ENCODE data around the gene ARNT2. TPM values are rescaled to one million over a fixed set of nuclear protein-coding genes. Genes with fewer than 3 reads are reported as not detected.

Gene ARNT2
- total and polyA plus RNA-seq, 4 donors, result 2.0 to 12.2 (median 5.5) TPM

DNA sequence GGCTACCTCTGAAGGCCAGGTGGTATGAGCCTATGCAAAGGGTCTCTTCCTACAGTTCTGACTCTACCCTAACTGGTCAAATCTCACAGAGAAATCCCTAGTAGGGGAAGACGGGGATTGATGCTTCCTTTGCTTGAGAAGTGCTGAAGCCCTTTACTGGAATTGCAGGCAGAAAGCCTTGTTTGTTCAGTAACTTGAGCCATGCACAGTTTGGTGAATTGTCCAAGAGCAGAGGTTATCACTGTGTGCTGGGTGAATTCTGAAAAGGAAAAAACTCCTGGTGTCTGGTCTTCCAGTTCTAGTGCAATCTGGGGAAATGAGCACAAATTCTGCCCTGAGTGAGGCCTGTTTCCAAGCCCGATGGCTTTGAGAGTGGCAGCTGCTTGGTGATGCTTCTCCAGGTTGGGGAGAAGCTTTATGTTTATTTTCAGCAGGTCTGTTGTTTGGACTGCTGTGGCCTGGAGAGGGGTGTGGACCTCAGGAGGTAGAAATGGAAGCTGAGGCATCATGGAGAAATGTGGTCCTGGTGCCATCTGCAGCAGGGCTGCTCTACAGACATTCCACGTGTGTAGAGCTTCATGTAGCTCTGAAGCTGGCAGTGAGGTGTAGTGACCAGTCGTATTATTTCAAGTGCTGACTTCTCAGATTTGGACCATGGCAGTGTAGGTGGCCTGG, 60.9 kb downstream of the ARNT2 start:
- H3K9ac ChIP-seq (ENCODE audit: insufficient read depth in 1 of 2, low read length in 2 of 2), result no peak overlapping the region
- TF ChIP-seq CTCF (IDR thresholded peaks at IDR 0.05; ENCODE audit: control extremely low read depth, extremely low read depth), result no peak
- ATAC-seq (ENCODE audit: insufficient read depth, low FRiP score) (no peak), DNase-seq (no peak)
- H3K27me3 ChIP-seq (ENCODE audit: control insufficient read depth in 3 of 3, insufficient read depth in 3 of 3, low read length in 2 of 3), result no peaks in the 10 kb centered on the region
- no peak overlapping the region for H3K27ac ChIP-seq (ENCODE audit: low read depth in 1 of 2, low read length in 1 of 2)
- WGBS, 2 donors, result 89 to 93% methylated on average over 4 of the region's 4 CpGs
- H3K9me3 ChIP-seq (ENCODE audit: control insufficient read depth in 4 of 4, insufficient read depth in 3 of 4, low read length in 3 of 4), result no peaks in the 10 kb centered on the region
- H3K4me1 ChIP-seq (ENCODE audit: control insufficient read depth in 5 of 5, insufficient read depth in 5 of 5, low read length in 5 of 5), result peaks cover 0 to 1% (median 0%) of the 10 kb centered on the region in 5 donors
- H3K36me3 ChIP-seq (ENCODE audit: control insufficient read depth in 4 of 4, insufficient read depth in 4 of 4, low read length in 4 of 4), result peaks cover 0 to 12% (median 1%) of the 10 kb centered on the region in 4 donors
- no peak overlapping the region for H3K4me3 ChIP-seq

DNA sequence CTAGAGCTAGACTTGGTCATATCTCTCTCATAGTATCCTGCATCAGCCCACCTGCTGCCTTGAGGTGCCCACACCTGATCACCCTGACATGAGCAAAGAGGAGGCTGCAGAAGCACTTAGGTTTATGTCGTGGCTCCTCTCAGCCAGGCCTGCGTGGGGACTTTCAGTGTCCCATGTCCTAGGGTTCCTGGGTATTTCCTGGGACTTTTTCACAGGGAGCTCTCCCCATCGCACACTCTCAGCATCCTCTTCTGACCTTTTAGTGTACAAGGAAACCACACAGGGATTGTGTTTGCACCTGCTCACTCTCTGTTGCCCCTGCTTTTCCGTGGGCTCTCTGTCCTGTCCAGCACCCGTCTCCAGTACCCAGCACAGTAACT, 61.4 kb downstream of the ARNT2 start:
- no peak overlapping the region for H3K9ac ChIP-seq (ENCODE audit: insufficient read depth in 1 of 2, low read length in 2 of 2)
- no peak overlapping the region for H3K27ac ChIP-seq (ENCODE audit: low read depth in 1 of 2, low read length in 1 of 2)
- H3K4me3 ChIP-seq, result no peak overlapping the region
- ATAC-seq (ENCODE audit: insufficient read depth, low FRiP score), result no peak
- no peak for DNase-seq
- peaks cover 0 to 1% (median 0%) of the 10 kb centered on the region in 5 donors for H3K4me1 ChIP-seq (ENCODE audit: control insufficient read depth in 5 of 5, insufficient read depth in 5 of 5, low read length in 5 of 5)
- 93 to 98% methylated on average over 5 of the region's 5 CpGs for WGBS, 2 donors
- no peaks in the 10 kb centered on the region for H3K27me3 ChIP-seq (ENCODE audit: control insufficient read depth in 3 of 3, insufficient read depth in 3 of 3, low read length in 2 of 3)
- H3K9me3 ChIP-seq (ENCODE audit: control insufficient read depth in 4 of 4, insufficient read depth in 3 of 4, low read length in 3 of 4), result no peaks in the 10 kb centered on the region
- TF ChIP-seq CTCF (IDR thresholded peaks at IDR 0.05; ENCODE audit: control extremely low read depth, extremely low read depth), result no peak
- peaks cover 0 to 17% (median 2%) of the 10 kb centered on the region in 4 donors for H3K36me3 ChIP-seq (ENCODE audit: control insufficient read depth in 4 of 4, insufficient read depth in 4 of 4, low read length in 4 of 4)

DNA sequence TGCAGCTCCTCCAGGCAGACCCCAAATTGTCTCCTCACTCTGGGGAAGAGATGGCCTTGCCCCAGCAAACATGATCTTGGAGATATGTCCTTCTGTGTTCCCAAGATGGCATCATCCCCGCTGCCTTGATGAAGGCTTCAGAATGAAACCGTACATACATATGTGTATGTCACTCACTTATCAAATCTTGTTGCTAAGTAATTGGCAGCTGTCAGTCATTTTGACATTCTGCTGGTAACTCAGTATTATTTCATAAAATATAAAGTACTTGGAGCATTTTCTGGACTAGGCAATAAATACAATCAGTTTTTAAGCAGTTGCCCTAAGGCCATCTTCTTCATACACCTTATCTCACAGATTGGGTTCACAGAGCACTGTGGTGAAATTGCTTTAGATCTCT, 62.4 kb downstream of the ARNT2 start:
- Histone ChIP-seq H3K36me3 (ENCODE audit: control insufficient read depth in 4 of 4, insufficient read depth in 4 of 4, low read length in 4 of 4) (peaks cover 0 to 22% (median 7%) of the 10 kb centered on the region in 4 donors), H3K4me3 (no peak overlapping the region), H3K27me3 (ENCODE audit: control insufficient read depth in 3 of 3, insufficient read depth in 3 of 3, low read length in 2 of 3) (no peaks in the 10 kb centered on the region), H3K9me3 (ENCODE audit: control insufficient read depth in 4 of 4, insufficient read depth in 3 of 4, low read length in 3 of 4) (no peaks in the 10 kb centered on the region), H3K27ac (ENCODE audit: low read depth in 1 of 2, low read length in 1 of 2) (no peak overlapping the region), H3K4me1 (ENCODE audit: control insufficient read depth in 5 of 5, insufficient read depth in 5 of 5, low read length in 5 of 5) (peaks cover 0 to 1% (median 0%) of the 10 kb centered on the region in 5 donors), H3K9ac (ENCODE audit: insufficient read depth in 1 of 2, low read length in 2 of 2) (no peak overlapping the region)
- ATAC-seq (ENCODE audit: insufficient read depth, low FRiP score), result no peak
- TF ChIP-seq CTCF (IDR thresholded peaks at IDR 0.05; ENCODE audit: control extremely low read depth, extremely low read depth), result no peak
- DNase-seq, result no peak
- 98% methylated on average over 2 of the region's 2 CpGs for WGBS, 2 donors

GRCh38 chr15:80467311-80467714, 63.1 kb downstream of the ARNT2 start:
- Histone ChIP-seq H3K36me3 (ENCODE audit: control insufficient read depth in 4 of 4, insufficient read depth in 4 of 4, low read length in 4 of 4) (peaks cover 0 to 22% (median 8%) of the 10 kb centered on the region in 4 donors), H3K27ac (ENCODE audit: low read depth in 1 of 2, low read length in 1 of 2) (no peak overlapping the region), H3K27me3 (ENCODE audit: control insufficient read depth in 3 of 3, insufficient read depth in 3 of 3, low read length in 2 of 3) (no peaks in the 10 kb centered on the region), H3K4me1 (ENCODE audit: control insufficient read depth in 5 of 5, insufficient read depth in 5 of 5, low read length in 5 of 5) (peaks cover 0 to 1% (median 0%) of the 10 kb centered on the region in 5 donors), H3K9me3 (ENCODE audit: control insufficient read depth in 4 of 4, insufficient read depth in 3 of 4, low read length in 3 of 4) (no peaks in the 10 kb centered on the region), H3K4me3 (no peak overlapping the region), H3K9ac (ENCODE audit: insufficient read depth in 1 of 2, low read length in 2 of 2) (no peak overlapping the region)
- ATAC-seq (ENCODE audit: insufficient read depth, low FRiP score) (no peak), DNase-seq (no peak)
- 77 to 88% methylated on average over 16 of the region's 16 CpGs for WGBS, 2 donors
- TF ChIP-seq CTCF (IDR thresholded peaks at IDR 0.05; ENCODE audit: control extremely low read depth, extremely low read depth), result no peak
